Activated CD4-positive, alpha-beta memory T cell treated with anti-CD3 and anti-CD28 coated beads for 36 hours (primary cell): Measurements from ENCODE around the gene LRMDA. TPM values are rescaled to one million over a fixed set of nuclear protein-coding genes. Genes with fewer than 3 reads are reported as not detected.

Experiments
- CTCF ChIA-PET: fragments of 350-600 bp; sonication (Branson Sonifier 250); formaldehyde crosslinking; loops from one replicate; lab custom pipeline; 2021; ENCODE audit warnings: antibody characterized with exemption, inconsistent platforms; lab: Charles Lee
- POLR2A ChIA-PET: fragments of 350-600 bp; sonication (Branson Sonifier 250); formaldehyde crosslinking; loops from one replicate; lab custom pipeline; 2021; ENCODE audit warnings: antibody characterized with exemption; lab: Charles Lee
- DNase-seq: peaks from one replicate; pipeline ENCODE4 v3.0.0-alpha.2; 2020
- H3K27ac Mint-ChIP-seq: one replicate; pipeline ENCODE4 v1.8.0; 2021; ENCODE audit warnings: mixed read lengths
- H3K27me3 Mint-ChIP-seq: one replicate; pipeline ENCODE4 v1.8.0; 2021; ENCODE audit warnings: mixed read lengths
- H3K36me3 Mint-ChIP-seq: one replicate; pipeline ENCODE4 v1.8.0; 2021; ENCODE audit warnings: mixed read lengths
- H3K4me1 Mint-ChIP-seq: one replicate; pipeline ENCODE4 v1.8.0; 2021; ENCODE audit warnings: low read depth, mixed read lengths
- H3K4me3 Mint-ChIP-seq: one replicate; pipeline ENCODE4 v1.8.0; 2021; ENCODE audit warnings: mild to moderate bottlenecking, mixed read lengths
- H3K9me3 Mint-ChIP-seq: one replicate; pipeline ENCODE4 v1.8.0; 2021; ENCODE audit warnings: mixed read lengths
- intact Hi-C: fragments of 100-400 bp; cut with micrococcal nuclease; formaldehyde crosslinking; loops from one replicate; pipeline ENCODE4 v1.15.1; 2023
- total RNA-seq, 2 experiments: library from RNA; stranded (reverse); gene quantifications; one replicate each; pipeline ENCODE4 v1.2.3, GENCODE V29; 2021

Gene LRMDA
- total RNA-seq, 2 experiments from 2014 or later = not detected

DNA sequence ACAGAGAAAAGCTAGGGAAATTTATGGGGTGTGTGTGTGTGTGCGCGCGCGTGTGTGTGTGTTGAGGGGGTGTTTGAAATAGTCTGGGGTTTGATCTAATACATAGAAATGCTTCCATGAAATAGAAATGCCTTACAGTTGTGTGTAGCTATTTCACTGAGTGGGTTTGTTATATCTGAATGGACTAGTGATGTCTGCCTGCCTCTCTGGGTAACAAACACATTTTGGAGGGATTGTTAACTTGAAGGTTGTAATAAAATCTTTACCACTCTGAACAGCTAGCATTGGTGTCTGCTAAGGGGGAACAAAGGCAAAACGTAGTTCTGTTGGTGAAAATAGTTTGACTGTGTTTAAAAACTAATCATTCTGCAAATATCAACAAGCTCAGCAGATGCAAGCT is 509.3 kb downstream of the LRMDA start:
- ChIA-PET CTCF (no interaction called here), POLR2A (no interaction called here)
- no peaks in the 10 kb centered on the region for H3K4me1 Mint-ChIP-seq
- no peaks in the 10 kb centered on the region for H3K36me3 Mint-ChIP-seq
- no peak for DNase-seq
- H3K4me3 Mint-ChIP-seq = no peak overlapping the region
- H3K27ac Mint-ChIP-seq = no peak overlapping the region
- peaks cover 10% of the 10 kb centered on the region for H3K9me3 Mint-ChIP-seq
- no peaks in the 10 kb centered on the region for H3K27me3 Mint-ChIP-seq
- intact Hi-C loops = no loop called here

DNA sequence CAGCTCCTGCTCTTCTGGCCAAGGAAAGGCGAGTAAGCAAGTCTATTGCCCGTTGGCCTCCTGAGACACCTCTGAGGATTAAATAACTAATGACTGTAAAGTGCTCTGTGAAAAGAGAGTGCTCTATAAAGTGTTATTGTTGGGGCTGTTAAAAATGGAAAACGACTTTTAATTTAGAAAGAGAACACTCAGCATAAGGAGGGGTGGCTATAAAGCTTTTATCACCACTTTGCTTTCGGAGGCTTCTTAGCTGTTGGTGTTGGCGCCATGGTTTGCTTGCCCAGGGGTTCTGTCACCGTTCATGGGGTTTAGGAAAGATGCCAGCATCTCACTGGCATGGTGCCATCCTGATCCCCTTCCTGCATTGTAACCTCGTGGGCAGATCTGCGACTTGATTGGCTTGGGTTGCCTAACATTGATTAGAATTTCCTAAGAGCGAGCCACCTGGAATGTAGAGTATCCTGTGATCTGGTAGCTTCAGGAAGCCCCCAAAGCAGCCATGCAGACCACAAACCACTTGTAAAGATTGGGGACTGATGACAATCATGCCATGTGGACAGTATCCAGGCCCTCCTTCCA is 509.9 kb downstream of the LRMDA start:
- Mint-ChIP-seq H3K4me1 (no peaks in the 10 kb centered on the region), H3K27me3 (no peaks in the 10 kb centered on the region), H3K9me3 (peaks cover 10% of the 10 kb centered on the region), H3K36me3 (no peaks in the 10 kb centered on the region), H3K4me3 (no peak overlapping the region), H3K27ac (no peak overlapping the region)
- DNase-seq = no peak
- ChIA-PET POLR2A (no interaction called here), CTCF (no interaction called here)
- intact Hi-C loops = no loop called here

DNA sequence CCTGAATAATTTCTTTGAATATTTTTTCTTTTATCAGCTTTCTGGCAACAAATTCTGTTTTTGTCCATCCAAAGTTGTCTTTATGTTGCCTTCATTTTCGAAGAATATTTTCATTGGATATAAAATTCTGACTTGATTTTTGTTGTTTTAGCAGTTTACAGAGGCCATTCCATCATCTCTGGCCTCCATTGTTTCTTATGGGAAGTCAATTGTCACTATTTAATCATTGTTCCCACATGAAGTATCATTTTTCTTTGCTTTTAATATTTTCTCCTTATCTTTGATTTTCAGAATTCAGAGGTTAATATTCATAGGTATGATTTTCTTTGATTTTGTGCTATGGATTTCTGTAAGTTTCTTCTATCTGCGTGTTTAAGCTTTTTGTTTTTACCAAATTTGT is 512.6 kb downstream of the LRMDA start:
- Mint-ChIP-seq H3K4me3 (no peak overlapping the region), H3K36me3 (no peaks in the 10 kb centered on the region), H3K27ac (no peak overlapping the region), H3K9me3 (peaks cover 10% of the 10 kb centered on the region), H3K27me3 (no peaks in the 10 kb centered on the region), H3K4me1 (no peaks in the 10 kb centered on the region)
- intact Hi-C loops = no loop called here
- no peak for DNase-seq
- ChIA-PET POLR2A (no interaction called here), CTCF (no interaction called here)

DNA sequence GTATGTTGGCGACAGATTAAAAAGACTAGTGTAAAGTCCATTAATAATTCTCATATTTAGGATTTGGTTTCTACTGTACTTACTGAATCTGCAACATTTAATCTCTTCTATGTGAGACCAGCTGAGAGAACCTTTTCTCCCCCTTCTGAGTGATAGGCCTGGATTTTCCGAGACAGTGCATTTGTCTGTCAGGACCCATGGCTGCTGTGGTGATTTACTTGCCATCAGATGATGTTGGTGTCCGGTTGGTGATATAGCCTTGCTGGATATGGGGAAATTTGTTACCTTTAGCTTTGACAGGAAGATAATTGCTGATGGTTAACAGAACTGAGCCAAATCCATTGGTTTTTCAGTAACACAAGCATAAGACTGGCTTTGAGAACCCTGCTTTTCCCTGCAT is 517.2 kb downstream of the LRMDA start:
- POLR2A ChIA-PET = no interaction called here
- H3K27ac Mint-ChIP-seq = no peak overlapping the region
- DNase-seq = no peak
- no peaks in the 10 kb centered on the region for H3K4me1 Mint-ChIP-seq
- intact Hi-C loops = no loop called here
- CTCF ChIA-PET = no interaction called here
- no peaks in the 10 kb centered on the region for H3K27me3 Mint-ChIP-seq
- H3K4me3 Mint-ChIP-seq = no peak overlapping the region
- no peaks in the 10 kb centered on the region for H3K36me3 Mint-ChIP-seq
- H3K9me3 Mint-ChIP-seq = peaks cover 10% of the 10 kb centered on the region

DNA sequence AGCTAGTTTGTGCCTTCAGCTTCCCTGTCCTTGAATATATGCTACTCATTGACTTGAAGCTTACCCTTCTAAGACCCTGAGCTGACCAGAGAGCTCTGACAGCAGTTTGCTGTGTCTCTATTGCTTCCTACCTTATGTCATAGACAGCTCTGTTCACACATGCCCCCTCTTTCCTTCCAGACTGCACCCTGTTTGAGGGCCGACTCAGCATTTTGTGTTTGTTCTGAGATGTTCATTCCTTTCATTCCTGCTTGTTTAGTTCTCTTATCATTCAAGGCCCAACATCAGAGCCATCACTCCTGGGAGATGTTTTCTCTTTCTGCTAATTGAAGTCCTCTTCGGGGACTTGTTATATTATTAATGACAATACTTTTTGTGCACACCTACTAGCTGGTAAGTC is 518.9 kb downstream of the LRMDA start:
- Mint-ChIP-seq H3K27me3 (no peaks in the 10 kb centered on the region), H3K27ac (no peak overlapping the region), H3K4me3 (no peak overlapping the region), H3K36me3 (no peaks in the 10 kb centered on the region), H3K4me1 (no peaks in the 10 kb centered on the region), H3K9me3 (peaks cover 4% of the 10 kb centered on the region)
- POLR2A ChIA-PET = no interaction called here
- CTCF ChIA-PET = no interaction called here
- intact Hi-C loops = no loop called here
- DNase-seq = no peak

DNA sequence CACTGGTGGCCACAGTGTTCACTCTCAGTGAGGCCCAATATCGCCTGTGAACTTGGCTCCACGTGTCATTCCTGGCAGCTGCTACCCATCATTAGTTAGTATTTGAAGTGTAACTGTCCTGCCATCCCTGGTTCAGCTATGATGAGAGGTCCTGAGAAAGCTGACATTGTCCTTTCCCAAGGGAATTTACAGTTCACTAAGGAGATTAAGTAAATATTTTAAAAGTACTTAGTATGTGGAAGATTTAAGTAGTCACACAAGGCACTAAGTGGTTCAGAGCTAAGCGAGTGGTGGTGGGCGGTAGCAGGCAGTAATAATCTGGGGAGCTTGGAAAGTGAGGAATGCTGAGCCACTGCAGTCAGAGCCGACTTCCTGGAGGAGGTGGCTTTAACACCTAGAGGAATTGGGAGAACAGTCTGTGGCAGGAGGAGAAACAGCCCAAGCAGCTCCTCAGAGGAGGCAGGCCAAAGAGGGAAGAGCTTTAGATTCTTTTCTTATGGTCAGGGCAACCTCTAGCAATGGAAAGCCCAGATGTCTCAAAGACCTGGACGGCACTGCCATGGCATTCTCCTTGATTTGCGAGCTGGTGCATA is 519.7 kb downstream of the LRMDA start:
- ChIA-PET CTCF (no interaction called here), POLR2A (no interaction called here)
- DNase-seq = no peak
- no peak overlapping the region for H3K4me3 Mint-ChIP-seq
- intact Hi-C loops = no loop called here
- H3K9me3 Mint-ChIP-seq = no peaks in the 10 kb centered on the region
- no peaks in the 10 kb centered on the region for H3K4me1 Mint-ChIP-seq
- H3K27ac Mint-ChIP-seq = no peak overlapping the region
- H3K27me3 Mint-ChIP-seq = no peaks in the 10 kb centered on the region
- H3K36me3 Mint-ChIP-seq = no peaks in the 10 kb centered on the region

DNA sequence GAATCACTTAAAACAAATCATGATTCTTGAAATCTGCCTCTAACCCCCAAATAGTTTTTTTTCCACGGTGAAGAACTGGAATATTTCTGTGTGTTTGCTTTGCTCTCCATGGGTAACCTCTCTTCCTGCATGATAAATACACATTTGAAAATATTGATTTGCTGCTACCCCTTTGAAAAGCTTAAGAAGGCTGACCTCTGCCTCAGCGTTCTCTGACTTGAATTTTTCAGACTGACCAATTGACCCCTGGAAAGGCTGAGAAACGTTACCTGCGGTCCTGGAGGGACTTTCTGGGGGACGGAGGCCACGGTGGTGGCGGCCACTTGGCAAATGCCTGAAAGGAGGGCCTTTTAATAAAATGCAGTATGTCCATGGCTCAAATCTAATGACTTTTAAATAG is 520.2 kb downstream of the LRMDA start:
- intact Hi-C loops = no loop called here

DNA sequence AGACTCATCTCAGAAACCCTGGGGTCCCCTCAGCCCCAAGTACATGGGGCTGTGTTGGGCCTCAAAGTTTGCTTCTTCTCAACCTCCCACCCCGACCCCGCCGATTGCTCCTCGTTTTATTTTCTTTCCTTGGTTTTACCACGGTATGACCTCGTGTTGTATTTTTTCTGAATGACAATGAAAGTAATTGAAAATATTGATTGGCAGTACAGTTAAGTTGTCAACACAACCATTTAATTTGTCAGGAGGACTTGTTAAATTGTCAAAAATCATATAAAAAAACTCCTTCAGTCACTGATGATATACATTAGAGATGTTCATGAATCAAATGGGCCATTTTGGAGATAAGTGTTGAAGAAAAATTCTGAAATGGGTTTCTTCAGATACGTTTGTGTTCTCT is 520.7 kb downstream of the LRMDA start:
- H3K9me3 Mint-ChIP-seq = no peaks in the 10 kb centered on the region
- no peaks in the 10 kb centered on the region for H3K27me3 Mint-ChIP-seq
- H3K4me1 Mint-ChIP-seq = no peaks in the 10 kb centered on the region
- H3K27ac Mint-ChIP-seq = no peak overlapping the region
- intact Hi-C loops = no loop called here
- no peak for DNase-seq
- CTCF ChIA-PET = no interaction called here
- POLR2A ChIA-PET = no interaction called here
- H3K36me3 Mint-ChIP-seq = no peaks in the 10 kb centered on the region
- no peak overlapping the region for H3K4me3 Mint-ChIP-seq

More for the DNA sequence above, 520.2 kb downstream of the LRMDA start:
- CTCF ChIA-PET = no interaction called here
- H3K4me3 Mint-ChIP-seq = no peak overlapping the region
- H3K27ac Mint-ChIP-seq = no peak overlapping the region
- no peaks in the 10 kb centered on the region for H3K4me1 Mint-ChIP-seq
- H3K36me3 Mint-ChIP-seq = no peaks in the 10 kb centered on the region
- no peak for DNase-seq
- H3K9me3 Mint-ChIP-seq = no peaks in the 10 kb centered on the region
- no peaks in the 10 kb centered on the region for H3K27me3 Mint-ChIP-seq
- POLR2A ChIA-PET = no interaction called here

DNA sequence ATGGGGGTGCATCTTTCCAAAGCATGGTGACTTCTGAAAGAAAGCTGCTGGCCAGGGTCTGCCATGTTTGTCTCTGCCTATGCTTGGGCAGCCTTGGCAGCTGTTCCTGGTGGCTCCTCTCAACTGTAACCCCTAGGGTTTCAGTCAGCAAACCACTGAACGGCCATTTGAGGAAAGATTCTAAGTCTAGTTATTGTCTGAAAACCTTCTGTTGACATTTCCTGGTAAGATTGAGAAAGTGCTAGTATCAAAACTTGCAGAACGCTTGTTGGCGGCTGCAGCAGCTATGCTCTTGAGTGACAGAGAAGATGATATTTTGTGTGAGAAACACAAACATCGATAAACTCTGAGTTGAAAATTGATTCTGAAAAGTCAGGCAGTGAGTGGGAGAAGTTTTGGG is 523.1 kb downstream of the LRMDA start:
- Mint-ChIP-seq H3K27ac (no peak overlapping the region), H3K4me3 (no peak overlapping the region), H3K36me3 (no peaks in the 10 kb centered on the region), H3K4me1 (no peaks in the 10 kb centered on the region), H3K27me3 (no peaks in the 10 kb centered on the region), H3K9me3 (no peaks in the 10 kb centered on the region)
- CTCF ChIA-PET = interaction anchor here (0.8 kb wide), 1 partner anchor 9 kb away, joined by 3 read pairs; no protein-coding TSS in a partner anchor
- intact Hi-C loops = no loop called here
- POLR2A ChIA-PET = no interaction called here
- no peak for DNase-seq

DNA sequence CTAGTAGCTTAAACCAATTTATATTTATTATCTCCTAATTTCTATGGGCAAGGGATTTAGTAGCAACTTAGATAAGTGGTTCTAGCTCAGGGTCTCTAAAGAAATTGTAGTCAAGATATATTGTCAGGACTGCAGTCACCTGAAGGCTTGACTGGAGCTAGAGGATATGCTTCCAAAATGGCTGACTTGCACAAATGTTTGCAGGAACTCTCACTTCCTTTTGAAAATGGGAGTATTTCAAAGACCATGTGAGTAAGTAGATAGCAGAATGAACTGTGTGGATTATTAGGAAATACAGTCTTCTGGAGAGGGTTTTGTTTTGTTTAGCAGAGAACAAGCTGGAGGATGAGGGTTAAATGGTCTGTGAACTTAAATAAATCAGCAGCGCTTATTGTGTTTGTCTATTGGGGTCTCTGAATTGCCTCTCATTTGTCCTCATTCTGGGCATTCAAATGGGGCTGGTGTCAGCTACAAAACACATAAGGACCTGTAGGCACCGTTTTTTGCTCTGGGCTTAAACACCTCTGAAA is 524.6 kb downstream of the LRMDA start:
- no peaks in the 10 kb centered on the region for H3K27me3 Mint-ChIP-seq

DNA sequence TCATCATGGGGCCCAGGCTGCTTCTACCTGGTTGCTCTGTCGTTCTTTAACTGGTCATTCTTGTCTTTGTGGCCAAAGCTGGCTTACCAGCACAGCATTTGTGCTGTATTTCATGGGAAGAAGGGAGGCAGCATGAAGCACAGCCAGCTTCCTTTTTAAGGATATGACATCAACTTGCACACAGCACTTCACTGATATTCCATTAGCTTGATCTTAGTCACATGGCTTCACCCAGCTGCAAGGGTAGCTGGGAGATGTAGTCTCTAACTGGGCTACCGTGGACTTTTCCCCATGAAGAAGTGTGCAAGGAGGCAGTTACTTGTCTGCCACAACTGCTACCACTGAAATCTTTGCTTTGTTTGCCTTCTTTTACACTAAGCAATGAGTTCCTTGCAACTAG is 525.2 kb downstream of the LRMDA start:
- intact Hi-C loops = no loop called here
- DNase-seq = no peak
- POLR2A ChIA-PET = no interaction called here
- H3K36me3 Mint-ChIP-seq = no peaks in the 10 kb centered on the region
- CTCF ChIA-PET = no interaction called here
- no peaks in the 10 kb centered on the region for H3K4me1 Mint-ChIP-seq
- no peaks in the 10 kb centered on the region for H3K9me3 Mint-ChIP-seq
- no peak overlapping the region for H3K27ac Mint-ChIP-seq
- no peak overlapping the region for H3K4me3 Mint-ChIP-seq
- no peaks in the 10 kb centered on the region for H3K27me3 Mint-ChIP-seq

More for the DNA sequence above, 524.6 kb downstream of the LRMDA start:
- no peaks in the 10 kb centered on the region for H3K9me3 Mint-ChIP-seq
- no peaks in the 10 kb centered on the region for H3K36me3 Mint-ChIP-seq
- H3K4me3 Mint-ChIP-seq = no peak overlapping the region
- ChIA-PET POLR2A (no interaction called here), CTCF (no interaction called here)
- no peak for DNase-seq
- intact Hi-C loops = no loop called here
- H3K4me1 Mint-ChIP-seq = no peaks in the 10 kb centered on the region
- no peak overlapping the region for H3K27ac Mint-ChIP-seq

DNA sequence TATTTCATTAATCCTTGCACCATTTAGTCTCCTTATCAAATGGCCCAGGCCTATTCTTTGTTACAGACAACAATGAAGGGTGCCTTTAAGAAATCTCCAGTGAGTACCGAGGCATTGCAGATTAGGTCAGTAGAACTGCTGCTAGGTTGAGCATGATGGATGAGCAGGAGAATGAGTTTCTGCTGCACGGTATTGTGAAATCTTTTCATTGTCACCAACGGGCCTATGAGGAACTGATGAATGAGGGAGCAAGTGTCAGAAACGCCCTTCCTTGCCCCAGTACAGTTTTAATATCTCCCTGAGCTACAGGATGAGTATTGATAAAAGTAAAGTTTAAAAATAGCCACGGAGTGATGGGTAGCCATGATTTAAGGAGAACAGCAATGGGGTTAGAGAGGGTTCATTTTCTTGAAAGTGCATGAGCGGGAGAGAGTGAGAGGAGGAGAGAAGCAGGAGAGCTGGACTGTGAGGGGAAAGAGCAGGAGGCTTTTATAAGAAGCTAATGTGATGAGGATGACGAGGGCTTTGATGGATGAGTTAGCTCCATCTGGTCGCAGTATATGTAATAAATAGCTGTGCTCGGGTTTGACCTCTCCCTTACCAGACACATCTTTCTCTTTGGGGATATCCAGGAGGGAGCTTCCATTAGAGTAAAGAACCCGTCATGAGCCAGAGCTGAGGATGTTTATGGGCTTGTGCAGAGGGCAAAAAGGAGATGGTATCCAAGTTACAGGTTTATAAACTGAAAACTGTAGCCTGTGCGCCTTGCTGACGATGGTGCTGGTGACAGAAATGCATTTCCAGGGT is 526.1 kb downstream of the LRMDA start:
- Mint-ChIP-seq H3K36me3 (no peaks in the 10 kb centered on the region), H3K27ac (no peak overlapping the region), H3K4me1 (no peaks in the 10 kb centered on the region), H3K9me3 (no peaks in the 10 kb centered on the region), H3K4me3 (no peak overlapping the region), H3K27me3 (no peaks in the 10 kb centered on the region)
- DNase-seq = no peak
- ChIA-PET POLR2A (no interaction called here), CTCF (no interaction called here)
- intact Hi-C loops = no loop called here
